Raji (cell line): ENCODE results near the gene MPC1L.

Experiments used
- POLR2A ChIP-seq: IDR thresholded peaks from 2 replicates; pipeline ENCODE4 v1.6.1; 2011; ENCODE audit warnings: low read depth, low read length, control low read depth; ENCODE audit not compliant: insufficient read depth

The MPC1L gene

GRCh38 chrX:40623665-40624064 is 437 bp downstream of the MPC1L start:
- no peak for TF ChIP-seq POLR2A

- TF ChIP-seq POLR2A = no peak
These were observed 2.1 kb downstream of the MPC1L start for GRCh38 chrX:40625294-40625693.

GRCh38 chrX:40628506-40628905 is 5.3 kb downstream of the MPC1L start:
- TF ChIP-seq POLR2A = no peak

- no peak for TF ChIP-seq POLR2A
These were observed 9.0 kb downstream of the MPC1L start for GRCh38 chrX:40632199-40632598.

- TF ChIP-seq POLR2A = no peak
These were observed 14.5 kb downstream of the MPC1L start for GRCh38 chrX:40637687-40638086.

- no peak for TF ChIP-seq POLR2A
These were observed 20.9 kb downstream of the MPC1L start for GRCh38 chrX:40644176-40644575.

- TF ChIP-seq POLR2A = peak; percentile 23; the same call in 1 of the 2 replicates
These were observed 21.7 kb downstream of the MPC1L start for GRCh38 chrX:40644821-40645358.

GRCh38 chrX:40646489-40647306 is 23.5 kb downstream of the MPC1L start:
- TF ChIP-seq POLR2A = no peak

GRCh38 chrX:40647307-40648197 is 24.3 kb downstream of the MPC1L start, which contains the start of gene CXorf38:
Gene CXorf38 (minus strand): TSS chrX:40647561. CDS start chrX:40647520, 41 bp downstream.
- peak; percentile 85 for TF ChIP-seq POLR2A

GRCh38 chrX:40651620-40652223 is 28.5 kb downstream of the MPC1L start:
- no peak for TF ChIP-seq POLR2A

GRCh38 chrX:40652664-40653063 is 29.4 kb downstream of the MPC1L start:
- no peak for TF ChIP-seq POLR2A

- no peak for TF ChIP-seq POLR2A
These were observed 30.3 kb downstream of the MPC1L start for GRCh38 chrX:40653535-40653934.

- TF ChIP-seq POLR2A = no peak
These were observed 37.2 kb downstream of the MPC1L start for GRCh38 chrX:40660381-40660780.

GRCh38 chrX:40661489-40661888 is 38.3 kb downstream of the MPC1L start:
- no peak for TF ChIP-seq POLR2A
